HepG2 (cell line): ENCODE data around the gene RGL1. TPM values are rescaled to one million over a fixed set of nuclear protein-coding genes. Genes with fewer than 3 reads are reported as not detected.

Experiments used
- CBFB ChIP-seq: sonication (generic); formaldehyde crosslinking; IDR thresholded peaks from 2 replicates; pipeline ENCODE4 v1.4.0; 2020; ENCODE audit warnings: missing genetic modification reagents
- FOXA3 ChIP-seq: IDR thresholded peaks from 2 replicates; pipeline ENCODE4 v1.6.1; 2016; ENCODE audit warnings: missing genetic modification reagents, missing compliant biosample characterization
- PCBP1 ChIP-seq: fragments of 200-400 bp; formaldehyde crosslinking; IDR thresholded peaks from 2 replicates; pipeline ENCODE4 v1.6.1; 2017; ENCODE audit warnings: mild to moderate bottlenecking, low read depth, low read length, borderline replicate concordance
- SNAI1 ChIP-seq: sonication (generic); formaldehyde crosslinking; IDR thresholded peaks from 2 replicates; pipeline ENCODE4 v1.5.0; 2020; ENCODE audit warnings: mild to moderate bottlenecking, missing genetic modification reagents, borderline replicate concordance
- ZNF501 ChIP-seq: sonication (generic); formaldehyde crosslinking; IDR thresholded peaks from 2 replicates; pipeline ENCODE4 v1.5.1; 2020; ENCODE audit warnings: mild to moderate bottlenecking, moderate library complexity, missing genetic modification reagents
- ZNF790 ChIP-seq: sonication (generic); formaldehyde crosslinking; IDR thresholded peaks from 2 replicates; pipeline ENCODE4 v1.8.0; 2022; ENCODE audit warnings: missing genetic modification reagents, mild to moderate bottlenecking, borderline replicate concordance
- polyA plus RNA-seq, 8 experiments: library from polyadenylated mRNA; depleted of rRNA in 3 of 8; stranded (reverse) in 7 of 8; unstranded in 1 of 8; fragments of >200 nt; fragmentation: Illumina TruSeq in 4 of 8; extraction: Trizol in 4 of 8; gene quantifications; 2 replicates each; pipeline versions ENCODE4 v1.2.1 to v1.2.3, GENCODE V29; 2011 to 2016; ENCODE audit warnings: low read depth in 4 of 8, missing spikeins in 1 of 8, mixed read lengths in 1 of 8; ENCODE audit not compliant: insufficient read depth in 1 of 8
- total RNA-seq, 5 experiments: library from RNA; depleted of rRNA; stranded (reverse); fragments of >200 nt; fragmentation: Illumina TruSeq; extraction: Trizol; gene quantifications; 2 replicates each; pipeline ENCODE4 v1.2.3, GENCODE V29; 2016; ENCODE audit warnings: low read depth in 1 of 5
- TF ChIP-seq, protein P1 (sequence below): sonication (generic); formaldehyde crosslinking; IDR thresholded peaks from 2 replicates; pipeline ENCODE4 v1.4.0; 2020; ENCODE audit warnings: low read depth, missing genetic modification reagents
- TF ChIP-seq, protein P2 (sequence below): sonication (generic); formaldehyde crosslinking; IDR thresholded peaks from 2 replicates; pipeline ENCODE4 v1.4.0; 2020; ENCODE audit warnings: missing genetic modification reagents, mild to moderate bottlenecking, borderline replicate concordance

The RGL1 gene
- total and polyA plus RNA-seq, 2 of the 13 experiments (the other 11 are each of a cell fraction or from before 2014, with no cell fraction given), result 3.5 to 4.7 TPM

DNA sequence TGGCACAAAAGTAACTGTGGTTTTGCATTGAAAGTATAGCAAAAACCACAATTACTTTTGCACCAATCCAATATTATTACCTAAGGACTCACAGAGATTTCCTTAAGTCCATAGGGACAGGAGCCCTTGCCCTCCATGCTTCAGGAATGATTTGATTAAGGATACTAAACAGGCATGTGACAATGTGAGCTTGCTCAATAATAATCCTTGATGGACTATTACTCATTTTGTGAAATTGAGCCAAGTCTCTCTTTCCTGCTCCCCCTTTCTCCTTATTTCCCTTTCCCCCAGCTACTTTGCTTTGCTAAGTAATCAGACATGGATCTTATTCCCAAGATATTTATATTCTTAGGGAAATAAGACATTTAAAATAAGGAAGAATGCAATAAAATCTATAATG lies 21.6 kb upstream of the RGL1 start (continued):
- TF ChIP-seq, protein P1, sequence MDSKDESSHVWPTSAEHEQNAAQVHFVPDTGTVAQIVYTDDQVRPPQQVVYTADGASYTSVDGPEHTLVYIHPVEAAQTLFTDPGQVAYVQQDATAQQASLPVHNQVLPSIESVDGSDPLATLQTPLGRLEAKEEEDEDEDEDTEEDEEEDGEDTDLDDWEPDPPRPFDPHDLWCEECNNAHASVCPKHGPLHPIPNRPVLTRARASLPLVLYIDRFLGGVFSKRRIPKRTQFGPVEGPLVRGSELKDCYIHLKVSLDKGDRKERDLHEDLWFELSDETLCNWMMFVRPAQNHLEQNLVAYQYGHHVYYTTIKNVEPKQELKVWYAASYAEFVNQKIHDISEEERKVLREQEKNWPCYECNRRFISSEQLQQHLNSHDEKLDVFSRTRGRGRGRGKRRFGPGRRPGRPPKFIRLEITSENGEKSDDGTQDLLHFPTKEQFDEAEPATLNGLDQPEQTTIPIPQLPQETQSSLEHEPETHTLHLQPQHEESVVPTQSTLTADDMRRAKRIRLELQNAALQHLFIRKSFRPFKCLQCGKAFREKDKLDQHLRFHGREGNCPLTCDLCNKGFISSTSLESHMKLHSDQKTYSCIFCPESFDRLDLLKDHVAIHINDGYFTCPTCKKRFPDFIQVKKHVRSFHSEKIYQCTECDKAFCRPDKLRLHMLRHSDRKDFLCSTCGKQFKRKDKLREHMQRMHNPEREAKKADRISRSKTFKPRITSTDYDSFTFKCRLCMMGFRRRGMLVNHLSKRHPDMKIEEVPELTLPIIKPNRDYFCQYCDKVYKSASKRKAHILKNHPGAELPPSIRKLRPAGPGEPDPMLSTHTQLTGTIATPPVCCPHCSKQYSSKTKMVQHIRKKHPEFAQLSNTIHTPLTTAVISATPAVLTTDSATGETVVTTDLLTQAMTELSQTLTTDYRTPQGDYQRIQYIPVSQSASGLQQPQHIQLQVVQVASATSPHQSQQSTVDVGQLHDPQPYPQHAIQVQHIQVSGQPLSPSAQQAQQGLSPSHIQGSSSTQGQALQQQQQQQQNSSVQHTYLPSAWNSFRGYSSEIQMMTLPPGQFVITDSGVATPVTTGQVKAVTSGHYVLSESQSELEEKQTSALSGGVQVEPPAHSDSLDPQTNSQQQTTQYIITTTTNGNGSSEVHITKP (CRISPR knock-in tag), result no peak
- TF ChIP-seq CBFB (CRISPR knock-in tag) (no peak), FOXA3 (CRISPR knock-in tag) (no peak), ZNF501 (CRISPR knock-in tag) (no peak), SNAI1 (no peak), PCBP1 (no peak), ZNF790 (CRISPR knock-in tag) (no peak)
- TF ChIP-seq, protein P2, sequence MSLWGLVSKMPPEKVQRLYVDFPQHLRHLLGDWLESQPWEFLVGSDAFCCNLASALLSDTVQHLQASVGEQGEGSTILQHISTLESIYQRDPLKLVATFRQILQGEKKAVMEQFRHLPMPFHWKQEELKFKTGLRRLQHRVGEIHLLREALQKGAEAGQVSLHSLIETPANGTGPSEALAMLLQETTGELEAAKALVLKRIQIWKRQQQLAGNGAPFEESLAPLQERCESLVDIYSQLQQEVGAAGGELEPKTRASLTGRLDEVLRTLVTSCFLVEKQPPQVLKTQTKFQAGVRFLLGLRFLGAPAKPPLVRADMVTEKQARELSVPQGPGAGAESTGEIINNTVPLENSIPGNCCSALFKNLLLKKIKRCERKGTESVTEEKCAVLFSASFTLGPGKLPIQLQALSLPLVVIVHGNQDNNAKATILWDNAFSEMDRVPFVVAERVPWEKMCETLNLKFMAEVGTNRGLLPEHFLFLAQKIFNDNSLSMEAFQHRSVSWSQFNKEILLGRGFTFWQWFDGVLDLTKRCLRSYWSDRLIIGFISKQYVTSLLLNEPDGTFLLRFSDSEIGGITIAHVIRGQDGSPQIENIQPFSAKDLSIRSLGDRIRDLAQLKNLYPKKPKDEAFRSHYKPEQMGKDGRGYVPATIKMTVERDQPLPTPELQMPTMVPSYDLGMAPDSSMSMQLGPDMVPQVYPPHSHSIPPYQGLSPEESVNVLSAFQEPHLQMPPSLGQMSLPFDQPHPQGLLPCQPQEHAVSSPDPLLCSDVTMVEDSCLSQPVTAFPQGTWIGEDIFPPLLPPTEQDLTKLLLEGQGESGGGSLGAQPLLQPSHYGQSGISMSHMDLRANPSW, result no peak
